NCI-H1417 treated with DMSO at 0.1 percent for 48 hours (cell line): Measurements from ENCODE around the gene GRHPR.
"Not testable (repeated sequence)": the region's sequence is repeated elsewhere in the genome, so short reads cannot be mapped to it uniquely, and the experiment has no call there.

ENCODE experiments used
- DNase-seq: peaks from one replicate; lab custom pipeline; 2025; lab: John Stamatoyannopoulos, UW

The GRHPR gene

DNA sequence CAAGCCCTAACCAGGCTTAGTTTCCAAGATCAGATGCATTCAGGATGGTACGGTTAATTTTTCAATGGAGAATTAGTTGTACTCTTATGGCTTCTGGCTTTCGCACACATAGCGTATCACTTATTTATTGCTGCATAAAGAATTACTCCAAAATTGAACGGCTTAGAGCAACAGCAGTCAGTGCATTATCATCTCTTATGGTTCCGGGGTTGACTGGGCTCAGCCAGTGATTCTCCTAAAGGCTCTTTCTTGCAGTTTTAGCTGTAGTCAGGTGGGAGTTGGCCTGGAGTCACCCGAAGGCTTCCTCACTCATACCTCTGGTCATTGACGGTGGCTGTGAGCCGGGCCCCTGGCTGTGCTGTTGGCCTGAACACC is 595 bp upstream of the GRHPR start:
- no peak for DNase-seq

DNA sequence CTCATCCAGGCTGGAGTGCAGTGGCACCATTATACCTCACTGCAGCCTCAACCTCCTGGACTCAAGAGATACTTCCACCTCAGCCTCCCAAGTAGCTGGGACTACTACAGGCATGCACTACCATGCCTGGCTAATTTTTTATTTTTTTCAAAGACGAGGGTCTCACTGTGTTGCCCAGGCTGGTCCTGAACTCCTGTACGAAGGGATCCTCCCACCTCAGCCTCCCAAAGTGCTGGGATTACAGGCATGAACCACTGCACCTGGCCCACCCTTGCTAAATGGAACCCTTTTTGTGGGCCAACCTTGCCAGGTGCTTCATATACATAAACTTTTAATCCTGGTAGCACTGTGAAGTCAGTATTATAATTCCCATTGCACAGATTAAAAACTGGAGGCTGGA is 1.0 kb downstream of the GRHPR start:
- no peak for DNase-seq

DNA sequence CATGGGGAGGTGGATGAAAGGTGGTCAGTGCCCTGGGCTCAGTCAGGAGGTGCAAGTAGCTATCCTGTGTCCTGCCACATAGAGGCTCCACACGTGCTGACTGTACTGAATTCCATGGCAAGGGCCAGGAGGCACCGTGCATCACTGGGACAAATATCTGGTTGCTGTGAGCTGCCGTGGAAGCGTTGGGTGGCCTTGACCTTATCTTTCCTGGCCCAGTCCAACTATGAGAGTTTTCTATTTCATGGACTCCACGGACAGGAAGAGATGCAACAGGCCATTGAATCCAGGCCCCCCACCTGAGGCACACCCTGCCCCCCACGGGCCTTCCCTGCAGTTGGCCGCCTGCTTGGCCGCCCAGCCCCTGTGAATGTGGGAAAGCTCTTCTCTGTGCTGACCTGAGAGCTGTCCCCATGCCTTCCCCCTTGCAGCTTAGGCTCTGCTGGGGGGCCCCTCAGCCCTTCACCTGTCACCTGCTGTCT is 1.7 kb downstream of the GRHPR start:
- no peak for DNase-seq

DNA sequence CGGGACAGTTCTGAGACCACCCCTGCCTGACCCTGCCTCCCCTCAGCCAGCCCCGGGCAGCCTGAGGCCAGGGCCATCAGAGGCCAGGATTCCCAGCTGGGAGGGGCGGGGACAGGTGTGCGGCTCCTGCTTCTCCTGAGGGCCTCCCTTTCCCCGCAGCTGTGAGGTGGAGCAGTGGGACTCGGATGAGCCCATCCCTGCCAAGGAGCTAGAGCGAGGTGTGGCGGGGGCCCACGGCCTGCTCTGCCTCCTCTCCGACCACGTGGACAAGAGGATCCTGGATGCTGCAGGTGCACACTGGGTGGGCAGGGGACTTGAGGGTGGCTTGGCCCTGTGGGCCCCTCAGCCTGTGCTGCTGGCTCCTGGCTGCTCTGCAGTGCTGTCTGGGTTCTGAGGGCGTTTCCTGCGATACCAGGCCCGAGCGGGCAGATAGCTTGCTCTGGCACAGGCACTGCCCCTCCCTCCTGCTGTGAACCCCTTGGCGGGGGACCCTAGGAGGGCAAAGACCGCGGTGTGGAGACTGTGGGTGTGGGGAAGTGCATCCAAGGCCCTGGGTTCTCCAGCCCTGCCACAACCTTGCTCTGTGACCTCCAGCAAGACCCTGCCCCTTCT is 2.3 kb downstream of the GRHPR start:
- no peak for DNase-seq

DNA sequence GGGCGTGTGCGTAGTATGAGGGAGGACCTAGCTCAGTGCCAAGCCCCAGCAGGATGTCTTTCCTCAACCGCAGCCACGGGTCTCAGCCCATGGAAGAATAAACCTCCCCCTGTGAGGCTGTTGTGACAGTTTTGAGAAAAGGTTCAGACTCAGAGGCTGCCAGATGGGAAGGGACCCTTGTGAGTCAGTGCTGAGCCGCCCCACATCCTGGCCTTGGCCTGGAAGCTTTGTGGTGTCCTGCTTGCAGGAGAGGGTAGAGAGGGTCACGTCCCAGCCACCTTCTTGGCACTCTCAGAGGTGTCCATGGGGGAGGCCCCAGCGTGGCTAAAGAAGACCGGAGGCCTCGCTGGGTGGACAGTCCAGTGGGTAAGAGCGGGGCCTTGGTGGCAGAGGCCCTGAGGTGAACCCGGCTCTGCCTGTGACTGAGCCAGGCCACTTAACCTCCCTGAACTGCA is 2.8 kb downstream of the GRHPR start:
- DNase-seq: no peak

DNA sequence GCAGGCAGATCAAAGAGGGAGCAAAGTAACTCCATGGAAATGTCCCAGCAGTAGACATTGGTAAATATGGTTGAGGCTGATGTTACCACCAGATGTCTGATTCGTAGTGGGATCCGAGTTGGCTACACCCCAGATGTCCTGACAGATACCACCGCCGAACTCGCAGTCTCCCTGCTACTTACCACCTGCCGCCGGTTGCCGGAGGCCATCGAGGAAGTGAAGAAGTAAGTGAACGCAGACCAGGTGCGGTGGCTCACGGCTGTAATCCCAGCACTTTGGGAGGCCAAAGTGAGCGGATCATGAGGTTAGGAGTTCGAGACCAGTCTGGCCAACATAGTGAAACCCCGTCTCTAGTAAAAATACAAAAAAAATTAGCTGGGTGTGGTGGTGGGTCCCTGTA is 3.9 kb downstream of the GRHPR start:
- DNase-seq: not testable (repeated sequence)

DNA sequence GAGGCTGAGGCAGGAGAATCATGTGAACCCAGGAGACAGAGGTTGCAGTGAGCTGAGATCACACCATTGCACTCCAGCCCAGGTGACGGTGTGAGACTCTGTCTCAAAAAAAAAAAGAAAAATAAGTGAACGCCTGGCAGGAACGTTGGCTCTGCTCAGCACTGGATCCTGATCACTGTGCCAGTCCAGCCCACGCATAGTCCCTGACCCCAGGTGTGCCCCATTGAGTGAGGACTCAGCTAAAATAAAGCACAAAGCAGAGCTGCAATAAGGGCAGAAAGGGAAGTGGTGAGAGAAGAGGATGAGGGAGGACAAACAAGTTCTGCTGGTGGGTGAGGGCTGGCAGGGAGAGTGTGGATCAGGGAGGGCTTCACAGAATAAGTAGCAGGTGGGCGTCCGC is 4.3 kb downstream of the GRHPR start:
- no peak for DNase-seq

DNA sequence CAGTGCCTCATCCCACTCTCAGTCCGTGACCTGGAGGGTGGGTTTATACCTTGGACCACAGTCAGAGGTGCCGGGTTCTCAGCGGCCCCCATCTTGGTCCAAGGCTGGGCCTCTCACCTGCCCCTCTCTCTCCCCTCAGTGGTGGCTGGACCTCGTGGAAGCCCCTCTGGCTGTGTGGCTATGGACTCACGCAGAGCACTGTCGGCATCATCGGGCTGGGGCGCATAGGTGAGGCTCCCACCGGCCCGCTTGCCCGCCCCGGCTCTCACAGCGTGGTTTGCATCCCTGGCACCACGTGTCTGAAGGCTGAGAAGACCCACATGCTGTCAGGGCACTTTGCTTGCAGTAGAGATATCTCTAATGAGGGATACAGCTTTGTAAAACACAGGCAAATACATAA is 5.8 kb downstream of the GRHPR start:
- DNase-seq: no peak

DNA sequence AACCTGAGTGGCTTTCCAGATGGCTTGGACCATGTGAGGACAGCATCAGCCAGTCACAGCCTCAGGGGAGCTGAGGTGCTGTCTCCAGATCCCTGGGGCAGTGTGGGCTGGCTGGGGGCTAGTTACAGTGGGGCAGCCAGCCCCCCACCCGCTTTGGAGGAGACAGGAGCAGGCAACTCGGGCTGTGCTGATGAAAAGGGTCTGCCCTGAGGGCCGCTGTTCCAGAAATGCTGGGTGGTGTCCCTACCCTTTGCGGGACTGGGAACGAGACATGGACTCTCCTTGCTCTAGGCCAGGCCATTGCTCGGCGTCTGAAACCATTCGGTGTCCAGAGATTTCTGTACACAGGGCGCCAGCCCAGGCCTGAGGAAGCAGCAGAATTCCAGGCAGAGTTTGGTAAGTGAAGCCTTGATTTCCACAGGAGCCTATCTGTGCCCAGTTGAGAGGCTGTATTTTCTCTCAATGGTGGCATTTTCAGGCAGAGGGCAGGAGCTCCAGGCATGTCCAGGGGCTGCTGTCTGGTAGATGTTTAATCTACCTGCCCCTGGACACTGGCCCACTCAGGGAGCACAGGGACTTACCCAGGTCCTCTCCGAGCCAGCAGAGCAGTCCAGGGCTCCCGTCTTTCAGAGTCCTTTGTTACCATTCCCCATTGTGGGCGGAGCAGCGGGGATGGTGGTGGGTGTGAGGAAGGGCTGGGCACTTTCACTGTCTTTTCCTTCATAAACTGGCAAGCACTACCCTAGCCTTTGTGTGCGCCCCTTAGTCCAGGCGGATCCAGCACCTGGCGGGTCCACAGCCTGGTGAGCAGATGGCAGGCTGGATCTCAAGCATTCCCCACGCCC is 7.2 kb downstream of the GRHPR start:
- no peak for DNase-seq

DNA sequence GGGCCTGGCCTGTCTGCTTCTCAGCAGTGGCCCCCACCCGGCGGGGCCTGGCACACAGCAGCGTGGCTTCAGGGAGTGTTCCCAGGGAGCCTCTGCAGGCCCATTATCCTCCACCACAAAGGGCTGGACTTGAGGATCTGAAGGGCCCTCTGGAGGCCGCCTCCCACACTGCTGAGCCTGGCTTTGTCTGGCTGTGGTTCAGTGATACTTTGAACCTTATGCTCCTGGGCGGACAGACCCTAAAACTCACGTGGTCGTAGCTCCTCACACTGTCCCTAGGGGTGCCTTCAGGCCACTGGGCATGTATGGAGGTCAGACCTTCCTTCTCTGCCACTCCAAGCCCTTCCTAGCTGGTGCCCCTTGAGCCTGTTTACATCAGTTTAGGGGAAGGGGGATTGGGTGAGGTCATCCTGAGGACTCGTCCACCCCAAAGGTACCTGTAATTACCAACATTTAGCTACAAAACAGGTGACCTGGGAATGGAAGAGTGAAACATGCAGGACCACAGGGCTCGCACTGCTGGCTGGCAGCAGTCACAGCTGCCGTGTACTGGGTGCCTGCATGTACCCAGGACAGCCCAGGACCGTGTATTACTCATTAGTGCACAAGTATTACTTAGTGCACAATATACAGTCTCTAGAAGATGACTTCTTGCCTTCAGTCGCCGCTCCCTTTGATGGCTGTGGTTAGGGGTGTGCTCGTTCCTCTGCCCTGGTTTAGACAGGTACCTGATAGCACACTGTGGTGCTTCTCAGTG is 8.5 kb downstream of the GRHPR start:
- no peak for DNase-seq

DNA sequence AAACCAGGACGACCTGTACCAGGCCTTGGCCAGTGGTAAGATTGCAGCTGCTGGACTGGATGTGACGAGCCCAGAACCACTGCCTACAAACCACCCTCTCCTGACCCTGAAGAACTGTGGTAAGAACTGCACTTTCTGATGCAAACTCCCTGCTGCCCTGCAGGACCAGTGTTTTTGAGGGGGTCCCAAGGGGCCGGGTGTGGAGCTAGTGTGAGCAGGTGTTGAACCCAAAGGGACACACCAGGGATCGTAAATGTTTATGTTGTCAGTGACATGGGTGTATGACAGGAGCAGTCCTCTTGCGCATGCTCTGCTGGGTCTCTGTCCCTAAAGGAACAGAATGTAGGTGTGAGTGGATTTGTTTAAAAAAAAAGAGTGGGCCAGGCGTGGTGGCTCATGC is 9.5 kb downstream of the GRHPR start:
- DNase-seq: no peak

DNA sequence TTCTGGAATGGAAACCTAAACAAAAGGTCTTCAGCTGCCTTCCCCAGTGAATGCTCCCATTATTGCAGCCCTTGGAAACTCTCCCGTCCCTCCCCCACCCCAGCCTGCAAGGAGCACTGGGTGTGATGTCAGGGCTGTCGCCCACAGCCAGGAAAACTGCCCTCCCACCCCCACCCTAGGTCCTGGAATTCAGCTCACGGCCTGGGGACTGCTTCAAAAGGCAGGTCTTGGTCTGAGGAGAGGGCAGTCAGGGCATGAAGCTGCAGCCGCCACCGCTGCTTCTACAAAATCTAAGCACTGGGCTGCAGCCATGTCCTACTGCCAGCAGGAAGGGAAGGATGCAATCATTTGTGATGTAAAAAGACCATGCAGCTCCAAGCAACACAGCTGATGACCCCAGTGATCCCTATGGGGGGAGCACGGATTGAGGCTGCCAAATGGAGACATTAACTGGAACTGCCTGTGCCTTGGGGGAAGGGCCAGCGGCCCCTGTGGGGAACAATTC is 11.4 kb downstream of the GRHPR start:
- no peak for DNase-seq

DNA sequence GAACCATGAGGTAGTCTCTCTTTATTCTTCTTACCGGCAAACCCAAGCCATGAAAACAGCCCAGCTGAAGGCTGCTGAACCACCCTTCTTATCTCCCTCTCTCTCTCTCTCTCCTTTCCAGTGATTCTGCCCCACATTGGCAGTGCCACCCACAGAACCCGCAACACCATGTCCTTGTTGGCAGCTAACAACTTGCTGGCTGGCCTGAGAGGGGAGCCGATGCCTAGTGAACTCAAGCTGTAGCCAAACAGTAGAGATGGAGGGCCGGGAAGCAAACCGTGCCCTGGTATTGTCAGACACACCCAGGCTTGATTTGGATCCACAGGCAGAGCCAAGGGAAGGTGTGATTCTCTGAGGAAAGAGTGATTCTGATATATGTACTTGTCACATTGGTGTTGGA is 14.0 kb downstream of the GRHPR start:
- DNase-seq: no peak

DNA sequence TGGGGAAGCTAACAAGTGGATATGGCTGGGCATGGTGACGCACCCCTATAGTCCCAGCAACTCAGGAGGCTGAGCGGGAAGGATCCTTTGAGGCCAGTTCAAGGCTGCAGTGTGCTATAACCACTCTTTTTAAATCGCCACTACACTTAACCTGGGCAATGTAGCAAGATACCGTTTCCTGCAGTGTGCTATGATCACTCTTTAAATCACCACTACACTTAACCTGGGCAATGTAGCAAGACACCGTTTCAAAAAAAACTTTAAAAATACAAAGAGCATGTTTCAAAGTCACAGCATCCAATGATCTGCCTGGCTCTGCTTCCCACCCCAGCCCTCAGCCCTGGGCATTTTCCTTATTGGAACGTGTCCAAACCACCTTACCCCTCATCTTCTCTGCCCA is 14.5 kb downstream of the GRHPR start:
- DNase-seq: no peak

DNA sequence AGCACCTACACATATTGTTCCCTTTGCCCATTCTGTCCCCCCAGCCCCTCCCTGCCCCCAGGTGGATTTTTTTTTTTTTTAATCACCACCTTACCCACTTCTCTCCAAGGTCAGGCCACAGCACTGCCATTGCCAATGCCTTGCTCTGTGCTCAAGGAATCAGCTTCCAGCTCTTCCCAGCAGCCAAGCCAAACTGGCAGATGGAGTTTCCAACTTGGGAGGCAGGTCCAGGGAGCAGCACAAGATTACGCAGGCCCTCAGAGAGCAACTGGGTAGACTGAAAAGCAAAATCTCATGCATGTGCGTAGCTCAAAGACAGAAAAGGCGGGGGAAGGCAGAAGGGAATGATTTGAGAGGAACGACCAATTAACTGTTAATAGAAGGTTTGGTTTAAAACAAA is 15.1 kb downstream of the GRHPR start:
- no peak for DNase-seq

DNA sequence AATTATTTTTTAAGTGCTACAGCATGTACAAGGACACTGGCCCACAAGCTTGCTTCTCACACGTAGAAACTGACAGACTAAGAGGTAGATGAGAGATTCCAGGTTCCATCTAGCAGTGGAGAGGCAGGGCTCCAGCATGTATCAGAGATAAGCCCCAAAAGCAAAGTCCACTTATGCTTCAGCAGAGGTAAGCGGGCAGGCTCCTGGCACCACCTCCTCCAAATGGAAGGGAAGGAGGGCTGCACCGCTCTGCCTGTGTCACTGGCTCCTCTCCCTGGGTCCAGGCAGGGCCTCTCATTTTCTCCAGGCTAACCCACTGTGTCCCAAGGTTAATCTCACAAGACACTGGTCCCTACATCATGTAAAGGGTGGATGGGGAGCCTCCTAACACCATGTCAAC is 15.9 kb downstream of the GRHPR start:
- DNase-seq: no peak

DNA sequence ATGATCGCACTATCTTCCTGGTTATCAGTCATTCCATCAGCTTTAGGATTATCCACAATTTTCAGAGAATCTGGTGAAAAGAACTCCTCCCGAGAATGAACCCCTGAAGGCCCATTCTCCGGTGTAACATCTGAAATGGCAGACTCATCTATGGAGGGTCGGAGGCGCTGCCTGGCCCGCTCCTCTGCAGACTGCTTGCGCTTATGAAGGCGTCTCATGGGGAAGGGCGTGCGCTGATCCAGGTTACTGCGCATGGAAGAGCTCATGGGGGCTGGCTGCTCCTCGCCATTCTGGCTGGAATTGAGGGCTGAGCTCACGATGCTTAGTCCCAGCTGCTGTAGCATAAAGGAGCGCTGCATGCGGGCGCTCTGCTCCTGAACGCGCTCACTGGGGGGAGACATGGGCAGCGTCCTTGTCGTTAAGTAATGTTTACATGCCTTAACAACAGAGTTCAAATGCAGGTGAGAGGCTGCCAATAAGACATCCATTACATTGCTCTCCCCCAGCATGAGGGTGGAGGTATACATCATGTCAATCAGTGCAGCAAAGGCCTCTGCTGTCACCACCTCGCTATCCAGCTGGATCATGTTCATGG is 19.4 kb downstream of the GRHPR start:
- DNase-seq: no peak

DNA sequence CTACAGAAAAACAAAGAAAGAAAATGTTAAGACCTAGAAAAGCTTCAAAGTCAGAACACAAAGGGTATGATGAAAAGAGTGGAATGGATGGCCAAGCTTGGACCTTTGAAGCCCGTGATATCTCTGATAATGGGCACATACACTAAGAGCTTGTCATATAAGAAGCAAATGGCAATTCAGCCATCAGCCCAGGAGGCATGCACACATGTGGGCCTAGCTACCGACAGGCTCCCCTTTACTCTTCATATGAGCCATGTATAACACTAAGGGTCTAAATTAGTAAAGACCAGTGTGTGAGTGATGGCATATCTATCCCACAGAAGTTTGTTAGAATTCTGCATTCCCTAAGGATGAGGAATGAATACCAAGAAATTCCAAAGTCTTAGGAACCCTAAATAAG is 20.1 kb downstream of the GRHPR start:
- no peak for DNase-seq

DNA sequence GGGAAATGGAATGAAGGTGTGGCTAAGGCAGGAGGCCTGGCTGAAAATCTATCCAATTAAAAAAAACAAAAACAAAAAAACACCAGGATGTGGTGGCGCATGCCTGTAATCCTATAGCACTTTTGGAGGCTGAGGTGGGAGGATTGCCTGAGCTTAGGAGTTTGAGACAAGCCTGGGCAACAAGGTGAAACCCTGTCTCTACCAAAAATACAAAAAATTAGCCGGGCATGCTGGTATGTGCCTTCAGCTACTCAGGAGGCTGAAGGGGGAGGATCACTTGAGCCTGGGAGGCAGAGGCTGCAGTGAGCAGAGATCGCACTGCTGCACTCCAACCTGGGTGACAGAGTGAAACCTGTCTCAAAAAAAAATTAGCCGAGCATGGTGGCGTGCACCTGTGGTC is 21.1 kb downstream of the GRHPR start:
- no peak for DNase-seq

DNA sequence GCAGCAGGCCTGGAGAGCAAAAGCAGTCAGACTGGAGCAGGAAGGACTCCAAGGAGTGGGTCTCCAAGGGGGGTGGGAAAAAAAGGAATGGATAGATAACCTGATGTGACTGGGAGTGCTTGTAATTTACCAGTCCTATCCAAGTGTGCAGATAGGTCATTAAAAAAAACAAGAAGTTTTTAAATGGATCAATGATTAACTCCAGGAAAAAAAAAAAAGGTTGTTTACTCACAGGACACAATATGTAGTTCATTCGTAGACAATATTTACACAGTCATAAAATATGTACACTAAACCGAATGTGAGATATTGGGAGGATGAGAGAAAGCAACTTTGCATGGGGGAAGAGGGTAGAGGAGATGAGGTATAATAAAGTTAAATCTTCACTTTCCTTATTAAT is 22.4 kb downstream of the GRHPR start:
- no peak for DNase-seq

DNA sequence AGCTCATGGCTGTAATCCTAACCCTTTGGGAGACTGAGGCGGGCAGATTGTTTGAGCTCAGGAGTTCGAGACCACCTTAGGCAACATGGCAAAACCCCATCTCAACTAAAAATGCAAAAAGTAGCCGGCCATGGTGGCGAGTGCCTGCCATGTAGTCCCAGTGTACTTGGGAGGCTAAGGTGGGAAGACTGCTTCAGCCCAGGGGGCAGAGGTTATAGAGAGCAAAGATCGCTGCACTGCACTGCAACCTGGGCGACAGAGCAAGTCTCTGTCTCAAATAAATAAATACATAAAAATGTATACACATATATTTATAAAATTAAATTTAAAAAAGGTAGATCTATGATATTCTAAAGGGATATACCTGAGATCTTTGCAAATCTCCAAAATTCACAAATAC is 23.3 kb downstream of the GRHPR start:
- DNase-seq: no peak

DNA sequence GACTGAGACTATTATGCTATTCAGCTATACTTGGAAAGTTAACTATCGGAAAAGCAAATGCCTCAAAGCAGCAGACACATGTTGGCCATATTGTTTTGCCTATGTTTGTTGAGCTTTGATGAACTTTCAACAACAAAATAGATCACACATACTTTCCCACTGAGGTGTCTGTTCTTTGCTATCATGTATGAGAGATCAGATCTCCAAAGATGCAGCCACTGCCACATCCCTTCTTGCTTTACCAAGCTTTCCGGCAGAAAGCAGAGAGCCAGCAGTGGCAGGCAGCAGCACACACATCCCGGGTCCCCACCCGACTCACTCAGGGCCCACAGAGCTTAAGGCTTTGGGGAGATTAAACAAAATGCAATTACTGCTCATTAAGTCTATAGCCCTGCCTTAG is 23.9 kb downstream of the GRHPR start:
- no peak for DNase-seq
